WTC11 (cell line): ENCODE results near the gene MPP7.

Source experiments
- TEAD4 ChIP-seq: sonication (generic); formaldehyde crosslinking; IDR thresholded peaks from 2 replicates; pipeline ENCODE4 v1.8.0; 2022; ENCODE audit warnings: mild to moderate bottlenecking, missing genetic modification reagents
- TF ChIP-seq, protein P1 (sequence below): sonication (generic); formaldehyde crosslinking; IDR thresholded peaks from 2 replicates; pipeline ENCODE4 v1.8.1; 2023; ENCODE audit warnings: mild to moderate bottlenecking, moderate library complexity, missing genetic modification reagents
- TF ChIP-seq, protein P2 (sequence below): fragments of 200-600 bp; IDR thresholded peaks from 2 replicates; pipeline ENCODE4 v1.8.0; 2022; ENCODE audit warnings: antibody characterized with exemption
- TF ChIP-seq, protein P3 (sequence below): sonication (generic); formaldehyde crosslinking; IDR thresholded peaks from 2 replicates; pipeline ENCODE4 v1.8.1; 2023; ENCODE audit warnings: mild to moderate bottlenecking, missing genetic modification reagents
- TF ChIP-seq, protein P4 (sequence below): sonication (generic); formaldehyde crosslinking; IDR thresholded peaks from 2 replicates; pipeline ENCODE4 v1.8.1; 2022; ENCODE audit warnings: low read depth, mild to moderate bottlenecking, moderate library complexity, missing genetic modification reagents, borderline replicate concordance

- TF ChIP-seq, protein P1, sequence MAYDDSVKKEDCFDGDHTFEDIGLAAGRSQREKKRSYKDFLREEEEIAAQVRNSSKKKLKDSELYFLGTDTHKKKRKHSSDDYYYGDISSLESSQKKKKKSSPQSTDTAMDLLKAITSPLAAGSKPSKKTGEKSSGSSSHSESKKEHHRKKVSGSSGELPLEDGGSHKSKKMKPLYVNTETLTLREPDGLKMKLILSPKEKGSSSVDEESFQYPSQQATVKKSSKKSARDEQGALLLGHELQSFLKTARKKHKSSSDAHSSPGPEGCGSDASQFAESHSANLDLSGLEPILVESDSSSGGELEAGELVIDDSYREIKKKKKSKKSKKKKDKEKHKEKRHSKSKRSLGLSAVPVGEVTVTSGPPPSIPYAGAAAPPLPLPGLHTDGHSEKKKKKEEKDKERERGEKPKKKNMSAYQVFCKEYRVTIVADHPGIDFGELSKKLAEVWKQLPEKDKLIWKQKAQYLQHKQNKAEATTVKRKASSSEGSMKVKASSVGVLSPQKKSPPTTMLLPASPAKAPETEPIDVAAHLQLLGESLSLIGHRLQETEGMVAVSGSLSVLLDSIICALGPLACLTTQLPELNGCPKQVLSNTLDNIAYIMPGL (CRISPR knock-in tag), result no peak
- TF ChIP-seq, protein P2, sequence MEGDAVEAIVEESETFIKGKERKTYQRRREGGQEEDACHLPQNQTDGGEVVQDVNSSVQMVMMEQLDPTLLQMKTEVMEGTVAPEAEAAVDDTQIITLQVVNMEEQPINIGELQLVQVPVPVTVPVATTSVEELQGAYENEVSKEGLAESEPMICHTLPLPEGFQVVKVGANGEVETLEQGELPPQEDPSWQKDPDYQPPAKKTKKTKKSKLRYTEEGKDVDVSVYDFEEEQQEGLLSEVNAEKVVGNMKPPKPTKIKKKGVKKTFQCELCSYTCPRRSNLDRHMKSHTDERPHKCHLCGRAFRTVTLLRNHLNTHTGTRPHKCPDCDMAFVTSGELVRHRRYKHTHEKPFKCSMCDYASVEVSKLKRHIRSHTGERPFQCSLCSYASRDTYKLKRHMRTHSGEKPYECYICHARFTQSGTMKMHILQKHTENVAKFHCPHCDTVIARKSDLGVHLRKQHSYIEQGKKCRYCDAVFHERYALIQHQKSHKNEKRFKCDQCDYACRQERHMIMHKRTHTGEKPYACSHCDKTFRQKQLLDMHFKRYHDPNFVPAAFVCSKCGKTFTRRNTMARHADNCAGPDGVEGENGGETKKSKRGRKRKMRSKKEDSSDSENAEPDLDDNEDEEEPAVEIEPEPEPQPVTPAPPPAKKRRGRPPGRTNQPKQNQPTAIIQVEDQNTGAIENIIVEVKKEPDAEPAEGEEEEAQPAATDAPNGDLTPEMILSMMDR, result no peak
- TF ChIP-seq, protein P3, sequence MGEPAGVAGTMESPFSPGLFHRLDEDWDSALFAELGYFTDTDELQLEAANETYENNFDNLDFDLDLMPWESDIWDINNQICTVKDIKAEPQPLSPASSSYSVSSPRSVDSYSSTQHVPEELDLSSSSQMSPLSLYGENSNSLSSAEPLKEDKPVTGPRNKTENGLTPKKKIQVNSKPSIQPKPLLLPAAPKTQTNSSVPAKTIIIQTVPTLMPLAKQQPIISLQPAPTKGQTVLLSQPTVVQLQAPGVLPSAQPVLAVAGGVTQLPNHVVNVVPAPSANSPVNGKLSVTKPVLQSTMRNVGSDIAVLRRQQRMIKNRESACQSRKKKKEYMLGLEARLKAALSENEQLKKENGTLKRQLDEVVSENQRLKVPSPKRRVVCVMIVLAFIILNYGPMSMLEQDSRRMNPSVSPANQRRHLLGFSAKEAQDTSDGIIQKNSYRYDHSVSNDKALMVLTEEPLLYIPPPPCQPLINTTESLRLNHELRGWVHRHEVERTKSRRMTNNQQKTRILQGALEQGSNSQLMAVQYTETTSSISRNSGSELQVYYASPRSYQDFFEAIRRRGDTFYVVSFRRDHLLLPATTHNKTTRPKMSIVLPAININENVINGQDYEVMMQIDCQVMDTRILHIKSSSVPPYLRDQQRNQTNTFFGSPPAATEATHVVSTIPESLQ (CRISPR knock-in tag), result no peak
- TF ChIP-seq TEAD4, result no peak
- TF ChIP-seq, protein P4, sequence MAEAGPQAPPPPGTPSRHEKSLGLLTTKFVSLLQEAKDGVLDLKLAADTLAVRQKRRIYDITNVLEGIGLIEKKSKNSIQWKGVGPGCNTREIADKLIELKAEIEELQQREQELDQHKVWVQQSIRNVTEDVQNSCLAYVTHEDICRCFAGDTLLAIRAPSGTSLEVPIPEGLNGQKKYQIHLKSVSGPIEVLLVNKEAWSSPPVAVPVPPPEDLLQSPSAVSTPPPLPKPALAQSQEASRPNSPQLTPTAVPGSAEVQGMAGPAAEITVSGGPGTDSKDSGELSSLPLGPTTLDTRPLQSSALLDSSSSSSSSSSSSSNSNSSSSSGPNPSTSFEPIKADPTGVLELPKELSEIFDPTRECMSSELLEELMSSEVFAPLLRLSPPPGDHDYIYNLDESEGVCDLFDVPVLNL (CRISPR knock-in tag), result no peak
Measured at GRCh38 chr10:28331841-28332240, 29.0 kb upstream of the MPP7 start.
